ENCODE measurements around the gene AOPEP. TPM values are rescaled to one million over a fixed set of nuclear protein-coding genes. Genes with fewer than 3 reads are reported as not detected.

Gene AOPEP
- total RNA-seq, 2 donors from 2014 or later: 81.5 to 224 TPM

GRCh38 chr9:94783928-94784327 is 57.4 kb downstream of the AOPEP start:
- DNase-seq (no peak), ATAC-seq (no peak)
- Histone ChIP-seq H3K4me3 (no peak overlapping the region), H3K27ac (no peak overlapping the region), H3K27me3 (no peaks in the 10 kb centered on the region), H3K4me1 (peaks cover 18% of the 10 kb centered on the region), H3K9me3 (no peaks in the 10 kb centered on the region), H3K36me3 (replicated peaks in 1 of 2; ENCODE audit: insufficient read depth in 1 of 2, low read depth in 2 of 2) (no peaks in the 10 kb centered on the region)
- TF ChIP-seq CTCF (IDR thresholded peaks at IDR 0.05): no peak
- TF ChIP-seq POLR2A (IDR thresholded peaks at IDR 0.05): no peak
- intact Hi-C loops (cut with DNase I): loop anchor here (10.0 kb wide), 1 partner anchor 341 kb away; no protein-coding TSS in a partner anchor
- 93 to 97% methylated on average over 2 of the region's 2 CpGs for WGBS, 2 donors

- TF ChIP-seq CTCF (IDR thresholded peaks at IDR 0.05) (no peak), POLR2A (IDR thresholded peaks at IDR 0.05) (no peak)
- 86 to 87% methylated on average over 10 of the region's 10 CpGs for WGBS, 2 donors
- intact Hi-C loops (cut with DNase I): loop anchor here (10.0 kb wide), 1 partner anchor 339 kb away; no protein-coding TSS in a partner anchor
- no peak overlapping the region for H3K27ac ChIP-seq
- H3K4me1 ChIP-seq: peaks cover 14% of the 10 kb centered on the region
- no peaks in the 10 kb centered on the region for H3K27me3 ChIP-seq
- no peak overlapping the region for H3K4me3 ChIP-seq
- H3K9me3 ChIP-seq: no peaks in the 10 kb centered on the region
- DNase-seq (no peak), ATAC-seq (no peak)
- no peaks in the 10 kb centered on the region for H3K36me3 ChIP-seq (replicated peaks in 1 of 2; ENCODE audit: insufficient read depth in 1 of 2, low read depth in 2 of 2)
These were observed 59.0 kb downstream of the AOPEP start for GRCh38 chr9:94785215-94786169.

GRCh38 chr9:94786586-94786985 is 60.1 kb downstream of the AOPEP start:
- Histone ChIP-seq H3K9me3 (no peaks in the 10 kb centered on the region), H3K27me3 (no peaks in the 10 kb centered on the region), H3K27ac (no peak overlapping the region), H3K4me1 (peaks cover 8% of the 10 kb centered on the region), H3K4me3 (no peak overlapping the region), H3K36me3 (replicated peaks in 1 of 2; ENCODE audit: insufficient read depth in 1 of 2, low read depth in 2 of 2) (no peaks in the 10 kb centered on the region)
- intact Hi-C loops (cut with DNase I): loop anchor here (10.0 kb wide), 1 partner anchor 338 kb away; no protein-coding TSS in a partner anchor
- WGBS, 2 donors: 82 to 89% methylated on average over 3 of the region's 3 CpGs
- ATAC-seq (no peak), DNase-seq (no peak)
- TF ChIP-seq POLR2A (IDR thresholded peaks at IDR 0.05) (no peak), CTCF (IDR thresholded peaks at IDR 0.05) (no peak)

- no peaks in the 10 kb centered on the region for H3K27me3 ChIP-seq
- H3K4me3 ChIP-seq: no peak overlapping the region
- ATAC-seq (no peak), DNase-seq (no peak)
- H3K9me3 ChIP-seq: no peaks in the 10 kb centered on the region
- no peak for TF ChIP-seq POLR2A (IDR thresholded peaks at IDR 0.05)
- no peak for TF ChIP-seq CTCF (IDR thresholded peaks at IDR 0.05)
- no peak overlapping the region for H3K27ac ChIP-seq
- H3K36me3 ChIP-seq (replicated peaks in 1 of 2; ENCODE audit: insufficient read depth in 1 of 2, low read depth in 2 of 2): no peaks in the 10 kb centered on the region
- 91 to 92% methylated on average over 6 of the region's 6 CpGs for WGBS, 2 donors
- intact Hi-C loops (cut with DNase I): loop anchor here (10.0 kb wide), 1 partner anchor 338 kb away; no protein-coding TSS in a partner anchor
- H3K4me1 ChIP-seq: peaks cover 8% of the 10 kb centered on the region
These were observed 60.8 kb downstream of the AOPEP start for GRCh38 chr9:94787266-94787665.
